ENCODE results near the gene MRPL20. TPM values are rescaled to one million over a fixed set of nuclear protein-coding genes. Genes with fewer than 3 reads are reported as not detected.
A peak's percentile ranks its signal among the peaks of the same experiment; 100 is the strongest.

Gene MRPL20
- polyA plus RNA-seq, 1 of the 3 experiments (the other 2 are of a cell fraction) = 210 TPM

DNA sequence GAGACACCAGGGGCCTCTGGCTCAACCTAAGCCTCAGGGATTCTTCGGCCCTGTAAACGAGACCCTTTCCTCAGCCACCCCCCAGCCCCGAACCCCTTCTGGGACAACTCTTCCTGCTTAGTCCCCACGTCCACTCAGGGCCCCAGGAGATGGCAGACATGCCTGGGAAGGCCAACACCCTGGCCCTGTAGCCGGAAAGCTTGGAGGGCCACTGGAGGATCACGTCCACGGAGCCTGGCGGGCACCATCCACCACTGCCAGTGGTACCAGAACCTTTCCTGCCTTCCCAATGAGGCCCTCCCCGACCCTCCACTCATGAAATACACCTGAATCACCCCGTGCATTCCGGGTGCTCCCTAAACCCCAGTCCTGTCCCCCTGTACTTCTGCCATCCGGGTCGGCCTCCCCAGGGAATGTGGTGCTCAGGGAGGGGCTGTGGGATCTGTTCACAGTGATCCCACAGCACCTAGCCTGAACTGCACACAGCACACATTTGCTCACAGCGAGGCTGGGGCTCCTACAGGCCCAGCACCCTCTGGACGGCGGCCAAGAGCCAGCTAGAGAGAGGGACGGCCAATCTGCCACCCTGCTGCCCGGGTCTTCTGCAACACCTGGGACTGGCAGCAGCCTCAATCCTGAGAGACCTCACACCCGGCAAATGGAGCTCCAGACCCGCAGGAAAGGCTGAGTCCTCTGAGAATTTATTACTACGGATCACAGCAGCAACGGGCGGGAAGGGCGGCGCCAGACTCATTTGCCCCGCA lies 33.9 kb downstream of the MRPL20 start:
- Histone ChIP-seq H3K27ac (ENCODE audit: low read depth in 2 of 2, low read length in 1 of 2) (no peak overlapping the region), H3K4me1 (ENCODE audit: control insufficient read depth in 1 of 2, insufficient read depth in 2 of 2, low read depth in 1 of 2, low read length in 1 of 2) (peaks cover 0 to 29% of the 10 kb centered on the region in 2 experiments; a peak in 1 of 4 replicates), H3K27me3 (ENCODE audit: insufficient read depth) (no peaks in the 10 kb centered on the region), H3K4me3 (ENCODE audit: low read depth in 2 of 2, low read length in 1 of 2) (peak overlapping the region in 1 of 2 experiments; percentile 96; a peak in 3 of 4 replicates), H3K36me3 (replicated peaks in 1 of 2; ENCODE audit: control insufficient read depth in 1 of 2, insufficient read depth in 2 of 2, low read length in 1 of 2) (peaks cover 0 to 8% of the 10 kb centered on the region in 2 experiments), H2AFZ (ENCODE audit: low read depth) (no peak overlapping the region), H3K9ac (no peak overlapping the region), H3K4me2 (peak overlapping the region; percentile 86; the same call in 1 of the 2 replicates), H4K20me1 (ENCODE audit: insufficient read depth) (no peaks in the 10 kb centered on the region), H3K9me2 (no peaks in the 10 kb centered on the region), H3K79me2 (ENCODE audit: insufficient read depth) (peaks cover 36% of the 10 kb centered on the region), H3K9me3 (no peaks in the 10 kb centered on the region), H3F3A (replicated peaks; ENCODE audit: insufficient read depth) (peaks cover 13% of the 10 kb centered on the region)
- POLR2A ChIA-PET = no interaction called here
- no peak for DNase-seq
- CTCF ChIA-PET = interaction anchor here (1.0 to 5.9 kb wide), 14 partner anchors 10 to 130 kb away, joined by 3 to 48 read pairs (median 7); partner anchors contain the start of genes DVL1 and MXRA8
- 47% methylated on average over 8 of the region's 26 CpGs for WGBS (ENCODE audit: low lambda C conversion rate)
- TF ChIP-seq, protein P1, sequence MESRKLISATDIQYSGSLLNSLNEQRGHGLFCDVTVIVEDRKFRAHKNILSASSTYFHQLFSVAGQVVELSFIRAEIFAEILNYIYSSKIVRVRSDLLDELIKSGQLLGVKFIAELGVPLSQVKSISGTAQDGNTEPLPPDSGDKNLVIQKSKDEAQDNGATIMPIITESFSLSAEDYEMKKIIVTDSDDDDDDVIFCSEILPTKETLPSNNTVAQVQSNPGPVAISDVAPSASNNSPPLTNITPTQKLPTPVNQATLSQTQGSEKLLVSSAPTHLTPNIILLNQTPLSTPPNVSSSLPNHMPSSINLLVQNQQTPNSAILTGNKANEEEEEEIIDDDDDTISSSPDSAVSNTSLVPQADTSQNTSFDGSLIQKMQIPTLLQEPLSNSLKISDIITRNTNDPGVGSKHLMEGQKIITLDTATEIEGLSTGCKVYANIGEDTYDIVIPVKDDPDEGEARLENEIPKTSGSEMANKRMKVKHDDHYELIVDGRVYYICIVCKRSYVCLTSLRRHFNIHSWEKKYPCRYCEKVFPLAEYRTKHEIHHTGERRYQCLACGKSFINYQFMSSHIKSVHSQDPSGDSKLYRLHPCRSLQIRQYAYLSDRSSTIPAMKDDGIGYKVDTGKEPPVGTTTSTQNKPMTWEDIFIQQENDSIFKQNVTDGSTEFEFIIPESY (IDR thresholded peaks at IDR 0.05; ENCODE audit: borderline replicate concordance, low read depth) = no peak
- TF ChIP-seq JUND (IDR thresholded peaks at IDR 0.05) (no peak), FOXJ3 (CRISPR knock-in tag; IDR thresholded peaks at IDR 0.05) (no peak), FOSL2 (IDR thresholded peaks at IDR 0.05; ENCODE audit: borderline replicate concordance, low read depth) (no peak)

DNA sequence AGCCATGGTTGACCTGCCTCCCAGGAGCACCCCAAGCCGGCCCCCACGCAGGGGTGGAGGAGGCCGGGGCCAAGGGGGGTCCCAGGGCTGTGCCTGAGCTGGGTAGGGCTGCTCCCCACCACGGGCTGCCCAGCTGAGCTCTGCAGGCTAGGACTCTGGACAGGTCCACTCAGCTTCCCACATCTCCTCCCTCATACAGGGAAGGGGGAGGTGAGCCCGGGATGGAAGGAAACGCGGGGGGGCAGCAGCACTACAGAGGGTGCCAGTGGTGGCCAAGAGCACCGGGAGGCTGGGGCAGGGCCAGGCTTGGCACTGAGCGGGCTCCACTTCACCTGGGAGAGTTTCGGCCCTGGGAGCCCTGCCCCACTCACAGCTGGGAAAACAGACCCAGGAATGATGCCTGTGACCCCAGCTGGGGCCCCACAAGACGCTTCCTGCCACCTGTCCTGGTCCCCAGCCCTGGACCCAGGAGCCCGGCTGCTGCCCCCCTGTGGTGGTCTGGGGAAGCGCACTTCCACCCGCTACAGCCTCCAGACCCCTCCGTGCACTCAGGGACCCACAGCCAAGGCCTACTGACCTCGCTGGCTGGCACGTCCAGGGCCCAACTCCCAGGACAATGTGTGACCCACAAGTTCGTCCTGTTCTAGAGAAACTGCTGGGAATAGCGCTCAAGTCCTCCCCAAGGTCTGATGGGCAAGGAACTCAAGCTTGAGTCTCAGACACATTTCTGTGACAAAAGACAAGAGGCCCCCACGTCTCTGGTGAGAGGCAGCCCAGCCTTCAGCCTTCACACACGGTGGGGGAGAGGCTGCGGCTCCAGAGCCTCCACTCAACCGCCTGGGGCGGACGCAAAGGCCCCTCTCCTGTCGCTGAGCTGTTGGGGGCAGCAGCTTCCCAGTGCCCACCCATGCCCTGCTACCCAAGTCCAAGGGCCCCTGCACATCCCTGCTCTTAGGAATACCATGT lies 35.1 kb downstream of the MRPL20 start:
- H3K27ac ChIP-seq (ENCODE audit: low read depth in 2 of 2, low read length in 1 of 2) = peak overlapping the region in 1 of 2 experiments; percentile 8; a peak in 1 of 4 replicates
- POLR2A ChIA-PET = interaction anchor here (0.6 to 1.1 kb wide), 3 partner anchors 17 to 27 kb away, joined by 3 to 5 read pairs (median 4); partner anchors contain the start of gene CCNL2
- H3K36me3 ChIP-seq (replicated peaks in 1 of 2; ENCODE audit: control insufficient read depth in 1 of 2, insufficient read depth in 2 of 2, low read length in 1 of 2) = peaks cover 0 to 8% of the 10 kb centered on the region in 2 experiments

More for the DNA sequence above, 35.1 kb downstream of the MRPL20 start:
- Histone ChIP-seq H3F3A (replicated peaks; ENCODE audit: insufficient read depth) (peaks cover 14% of the 10 kb centered on the region), H3K9ac (no peak overlapping the region), H4K20me1 (ENCODE audit: insufficient read depth) (no peaks in the 10 kb centered on the region), H3K9me2 (no peaks in the 10 kb centered on the region), H3K27me3 (ENCODE audit: insufficient read depth) (no peaks in the 10 kb centered on the region), H3K9me3 (no peaks in the 10 kb centered on the region), H3K4me1 (ENCODE audit: control insufficient read depth in 1 of 2, insufficient read depth in 2 of 2, low read depth in 1 of 2, low read length in 1 of 2) (peaks cover 0 to 29% of the 10 kb centered on the region in 2 experiments; a peak in 1 of 4 replicates), H3K4me2 (no peak overlapping the region), H3K4me3 (ENCODE audit: low read depth in 2 of 2, low read length in 1 of 2) (no peak overlapping the region; a peak in 1 of 4 replicates), H3K79me2 (ENCODE audit: insufficient read depth) (peaks cover 36% of the 10 kb centered on the region), H2AFZ (ENCODE audit: low read depth) (no peak overlapping the region)
- CTCF ChIA-PET = interaction anchor here (0.6 to 5.9 kb wide), 26 partner anchors 9 to 339 kb away, joined by 3 to 48 read pairs (median 4); partner anchors contain the start of genes DVL1, MXRA8 and UBE2J2
- TF ChIP-seq FOSL2 (IDR thresholded peaks at IDR 0.05; ENCODE audit: borderline replicate concordance, low read depth) (no peak), REST (IDR thresholded peaks at IDR 0.05; ENCODE audit: low read depth, low read length) (no peak), GATA2 (CRISPR knock-in tag; IDR thresholded peaks at IDR 0.05) (no peak), RCOR1 (IDR thresholded peaks at IDR 0.05; ENCODE audit: low read length) (no peak), RXRA (IDR thresholded peaks at IDR 0.05; ENCODE audit: borderline replicate concordance, low read depth) (no peak), USF1 (IDR thresholded peaks at IDR 0.05; ENCODE audit: borderline replicate concordance, low read depth) (no peak), TEAD4 (IDR thresholded peaks at IDR 0.05; ENCODE audit: borderline replicate concordance, insufficient read depth) (no peak), SMC3 (IDR thresholded peaks at IDR 0.05; ENCODE audit: low read depth, low read length) (peak; percentile 81), ELF1 (IDR thresholded peaks at IDR 0.05) (no peak), JUND (IDR thresholded peaks at IDR 0.05) (no peak), RAD21 (IDR thresholded peaks at IDR 0.05; ENCODE audit: low read length) (peak; percentile 72)
- TF ChIP-seq, protein P2, sequence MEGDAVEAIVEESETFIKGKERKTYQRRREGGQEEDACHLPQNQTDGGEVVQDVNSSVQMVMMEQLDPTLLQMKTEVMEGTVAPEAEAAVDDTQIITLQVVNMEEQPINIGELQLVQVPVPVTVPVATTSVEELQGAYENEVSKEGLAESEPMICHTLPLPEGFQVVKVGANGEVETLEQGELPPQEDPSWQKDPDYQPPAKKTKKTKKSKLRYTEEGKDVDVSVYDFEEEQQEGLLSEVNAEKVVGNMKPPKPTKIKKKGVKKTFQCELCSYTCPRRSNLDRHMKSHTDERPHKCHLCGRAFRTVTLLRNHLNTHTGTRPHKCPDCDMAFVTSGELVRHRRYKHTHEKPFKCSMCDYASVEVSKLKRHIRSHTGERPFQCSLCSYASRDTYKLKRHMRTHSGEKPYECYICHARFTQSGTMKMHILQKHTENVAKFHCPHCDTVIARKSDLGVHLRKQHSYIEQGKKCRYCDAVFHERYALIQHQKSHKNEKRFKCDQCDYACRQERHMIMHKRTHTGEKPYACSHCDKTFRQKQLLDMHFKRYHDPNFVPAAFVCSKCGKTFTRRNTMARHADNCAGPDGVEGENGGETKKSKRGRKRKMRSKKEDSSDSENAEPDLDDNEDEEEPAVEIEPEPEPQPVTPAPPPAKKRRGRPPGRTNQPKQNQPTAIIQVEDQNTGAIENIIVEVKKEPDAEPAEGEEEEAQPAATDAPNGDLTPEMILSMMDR (IDR thresholded peaks at IDR 0.05) = peak; percentile 83
- DNase-seq = peak; percentile 93
- 40% methylated on average over 2 of the region's 26 CpGs for WGBS (ENCODE audit: low lambda C conversion rate)

Measured in SK-N-SH (cell line).